GM12874 (cell line): Measurements from ENCODE around the gene BAIAP2L2.

Experiments
- TF ChIP-seq, protein P1 (sequence below): IDR thresholded peaks from 2 replicates; pipeline ENCODE4 v1.5.1; 2011; ENCODE audit warnings: low read depth, mild to moderate bottlenecking, control low read depth, low read length, moderate library complexity; ENCODE audit not compliant: insufficient read depth

The BAIAP2L2 gene

GRCh38 chr22:38097058-38097457 is 13.4 kb downstream of the BAIAP2L2 start:
- TF ChIP-seq, protein P1, sequence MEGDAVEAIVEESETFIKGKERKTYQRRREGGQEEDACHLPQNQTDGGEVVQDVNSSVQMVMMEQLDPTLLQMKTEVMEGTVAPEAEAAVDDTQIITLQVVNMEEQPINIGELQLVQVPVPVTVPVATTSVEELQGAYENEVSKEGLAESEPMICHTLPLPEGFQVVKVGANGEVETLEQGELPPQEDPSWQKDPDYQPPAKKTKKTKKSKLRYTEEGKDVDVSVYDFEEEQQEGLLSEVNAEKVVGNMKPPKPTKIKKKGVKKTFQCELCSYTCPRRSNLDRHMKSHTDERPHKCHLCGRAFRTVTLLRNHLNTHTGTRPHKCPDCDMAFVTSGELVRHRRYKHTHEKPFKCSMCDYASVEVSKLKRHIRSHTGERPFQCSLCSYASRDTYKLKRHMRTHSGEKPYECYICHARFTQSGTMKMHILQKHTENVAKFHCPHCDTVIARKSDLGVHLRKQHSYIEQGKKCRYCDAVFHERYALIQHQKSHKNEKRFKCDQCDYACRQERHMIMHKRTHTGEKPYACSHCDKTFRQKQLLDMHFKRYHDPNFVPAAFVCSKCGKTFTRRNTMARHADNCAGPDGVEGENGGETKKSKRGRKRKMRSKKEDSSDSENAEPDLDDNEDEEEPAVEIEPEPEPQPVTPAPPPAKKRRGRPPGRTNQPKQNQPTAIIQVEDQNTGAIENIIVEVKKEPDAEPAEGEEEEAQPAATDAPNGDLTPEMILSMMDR: no peak

- TF ChIP-seq, protein P1: no peak
These were observed 21.0 kb downstream of the BAIAP2L2 start for GRCh38 chr22:38089474-38089851.

DNA sequence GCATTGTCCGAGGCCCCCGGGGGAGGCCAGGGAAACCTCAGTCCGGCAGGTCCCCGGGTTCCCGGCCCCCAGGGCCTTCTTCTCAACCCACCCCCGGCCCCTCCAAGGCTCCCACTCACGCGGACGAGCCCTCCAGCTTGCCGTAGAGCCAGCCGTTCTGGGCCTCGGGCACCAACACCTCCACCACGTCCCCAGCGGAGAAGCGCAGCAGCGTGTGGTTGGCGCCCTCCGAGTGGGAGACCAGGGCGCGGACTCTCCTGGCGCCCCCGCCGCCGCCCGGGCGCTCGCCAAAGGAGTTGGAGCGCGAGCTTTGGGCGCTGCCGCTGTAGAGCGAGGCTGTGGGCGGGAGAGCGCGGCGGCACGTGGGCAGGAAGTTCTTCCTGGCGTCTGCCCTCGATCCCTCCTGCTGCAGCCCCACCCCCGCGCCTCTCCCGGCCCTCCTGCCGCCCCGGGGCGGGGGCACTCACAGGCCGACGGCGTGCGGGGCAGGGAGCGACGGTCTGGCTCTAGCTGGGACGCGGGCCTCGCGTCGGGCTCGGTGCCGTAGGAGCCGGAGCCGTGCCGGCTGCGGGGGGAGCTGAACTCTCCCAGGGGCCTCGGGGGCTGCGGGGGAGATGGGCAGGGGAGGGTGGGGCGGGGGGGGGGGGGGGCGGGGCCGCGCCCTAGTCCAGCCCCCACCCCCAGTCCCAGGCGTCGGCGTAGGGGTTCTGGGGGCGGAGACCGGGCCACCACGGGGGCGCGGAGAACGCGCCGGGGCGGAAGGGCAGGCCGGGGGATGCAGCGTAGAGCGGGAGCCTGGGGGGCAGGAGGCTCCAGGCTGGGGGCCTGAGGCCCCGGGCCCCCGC is 21.6 kb downstream of the BAIAP2L2 start:
- TF ChIP-seq, protein P1: no peak

GRCh38 chr22:38087855-38088254 is 22.6 kb downstream of the BAIAP2L2 start:
- TF ChIP-seq, protein P1: no peak

DNA sequence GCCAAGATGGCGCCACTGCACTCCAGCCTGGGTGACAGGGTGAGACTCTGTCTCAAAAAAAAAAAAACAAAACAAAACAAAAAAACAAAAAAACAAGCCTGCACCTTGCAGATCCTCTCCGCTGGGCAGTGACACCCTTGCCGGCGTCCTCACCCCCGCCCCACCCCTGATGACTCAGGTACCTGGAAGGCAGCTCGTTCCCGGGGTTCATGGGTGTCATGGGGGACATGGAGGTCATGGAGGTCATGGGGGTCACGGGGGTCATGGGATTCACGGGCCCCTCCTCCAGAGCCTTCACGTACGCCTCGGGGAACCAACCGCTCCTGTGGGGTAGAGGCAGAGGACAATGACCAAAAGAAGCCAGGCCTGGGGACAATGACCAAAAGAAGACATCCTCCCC is 23.5 kb downstream of the BAIAP2L2 start:
- TF ChIP-seq, protein P1: no peak

DNA sequence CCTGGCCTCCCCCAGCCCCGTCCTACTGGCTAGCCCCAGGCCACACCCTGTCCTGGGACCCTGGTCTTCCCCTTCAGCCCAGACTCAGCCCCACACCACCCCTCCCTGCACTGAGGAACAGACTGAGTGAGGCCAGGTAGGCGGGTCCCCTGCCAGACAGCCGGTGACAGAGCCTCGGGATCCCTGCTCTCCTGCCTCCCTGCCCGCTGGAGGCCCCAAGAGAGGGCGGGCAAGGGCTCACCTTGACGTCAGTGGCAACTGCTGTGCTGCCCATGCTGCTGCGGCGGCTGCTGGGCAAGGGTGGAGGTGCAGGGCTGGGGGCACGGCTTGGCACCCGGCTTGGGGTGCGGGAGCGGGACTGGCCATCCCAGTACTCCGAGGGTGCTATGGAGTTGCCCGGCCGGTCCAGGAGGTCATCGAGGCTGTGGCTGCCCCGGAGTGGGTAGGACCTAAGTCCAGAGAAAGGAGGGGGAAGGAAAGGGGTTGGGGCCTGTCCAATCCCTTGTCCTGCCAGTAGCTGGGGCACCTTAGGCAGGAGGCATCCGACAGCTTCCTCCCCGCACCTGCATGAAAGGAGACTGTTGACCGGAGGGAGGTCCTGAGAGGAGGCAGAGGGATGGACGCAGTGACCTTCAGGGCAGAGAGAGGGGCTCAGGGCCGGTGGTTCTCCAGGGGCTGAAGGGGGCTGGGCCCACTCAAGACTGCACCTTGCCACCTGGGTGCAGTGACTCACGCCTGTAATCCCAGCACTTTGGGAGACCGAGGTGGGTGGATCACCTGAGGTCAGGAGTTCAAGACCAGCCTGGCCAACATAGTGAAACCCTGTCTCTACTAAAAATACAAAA is 24.3 kb downstream of the BAIAP2L2 start:
- TF ChIP-seq, protein P1: no peak

- TF ChIP-seq, protein P1: no peak
These were observed 25.0 kb downstream of the BAIAP2L2 start for GRCh38 chr22:38085501-38085900.
